ENCODE results near the gene KCNH8.

KCNH8 gene

GRCh38 chr3:19522305-19522704 is 374.0 kb downstream of the KCNH8 start:
- no peak for DNase-seq

- no peak for DNase-seq
Measured at GRCh38 chr3:19526071-19526470, 377.8 kb downstream of the KCNH8 start.

- no peak for DNase-seq
Measured at GRCh38 chr3:19527746-19528145, 379.4 kb downstream of the KCNH8 start.

GRCh38 chr3:19531426-19531825 is 383.1 kb downstream of the KCNH8 start:
- no peak for DNase-seq

GRCh38 chr3:19539518-19540392 is 391.4 kb downstream of the KCNH8 start:
- DNase-seq = no peak

GRCh38 chr3:19540464-19540863 is 392.2 kb downstream of the KCNH8 start:
- DNase-seq = no peak

GRCh38 chr3:19541284-19541683 is 393.0 kb downstream of the KCNH8 start:
- DNase-seq = no peak

- DNase-seq = no peak
Measured at GRCh38 chr3:19543212-19543841, 395.0 kb downstream of the KCNH8 start.

GRCh38 chr3:19547665-19548464 is 399.6 kb downstream of the KCNH8 start:
- DNase-seq = no peak

GRCh38 chr3:19559724-19560442 is 411.6 kb downstream of the KCNH8 start:
- no peak for DNase-seq

- DNase-seq = no peak
Measured at GRCh38 chr3:19573644-19574043, 425.3 kb downstream of the KCNH8 start.

GRCh38 chr3:19574268-19574667 is 426.0 kb downstream of the KCNH8 start:
- DNase-seq = no peak

- no peak for DNase-seq
Measured at GRCh38 chr3:19576343-19576742, 428.0 kb downstream of the KCNH8 start.
